Breast epithelium (tissue), 4 donors: ENCODE measurements around the gene RGPD3. TPM values are rescaled to one million over a fixed set of nuclear protein-coding genes. Genes with fewer than 3 reads are reported as not detected.
"Not testable (repeated sequence)": the region's sequence is repeated elsewhere in the genome, so short reads cannot be mapped to it uniquely, and the experiment has no call there.

ENCODE experiments used
- DNase-seq, 2 donors: peaks; one replicate each; pipeline ENCODE4 v3.0.0-alpha.2; 2019; ENCODE audit warnings: low spot score in 2 of 2
- H3K27ac ChIP-seq, 2 donors: fragments of 200-600 bp; sonication (generic) in 1 of 2; one replicate each; pipeline ENCODE4 v1.5.1; 2016 to 2019; ENCODE audit warnings: mild to moderate bottlenecking in 1 of 2
- H3K27me3 ChIP-seq, 2 donors: fragments of 200-600 bp; sonication (generic) in 1 of 2; one replicate each; pipeline versions ENCODE4 v1.5.1 to v1.6.0; 2017 to 2019; ENCODE audit warnings: control low read depth in 1 of 2, mild to moderate bottlenecking in 1 of 2
- H3K36me3 ChIP-seq: fragments of 200-600 bp; one replicate; pipeline ENCODE4 v1.5.1; 2019
- H3K4me1 ChIP-seq, 2 donors: fragments of 200-600 bp; sonication (generic); one replicate each; pipeline ENCODE4 v1.5.1; 2016 to 2019; ENCODE audit warnings: control low read depth in 1 of 2
- H3K4me3 ChIP-seq, 3 donors: fragments of 200-600 bp; sonication (generic); 1 replicate in 2 of 3; 2 replicates in 1 of 3; pipeline ENCODE4 v1.5.1; 2016 to 2019; ENCODE audit warnings: mild to moderate bottlenecking in 3 of 3, moderate library complexity in 2 of 3
- H3K9me3 ChIP-seq, 2 donors: fragments of 200-600 bp; sonication (generic) in 1 of 2; one replicate each; pipeline ENCODE4 v1.5.1; 2016 to 2019; ENCODE audit warnings: control low read depth in 1 of 2
- POLR2A ChIP-seq: fragments of 450-650 bp; IDR thresholded peaks from one replicate; pipeline ENCODE4 v1.6.1; 2016; ENCODE audit warnings: antibody characterized with exemption, mild to moderate bottlenecking, moderate library complexity
- POLR2AphosphoS5 ChIP-seq, 3 donors: sonication (generic); formaldehyde crosslinking; IDR thresholded peaks; one replicate each; pipeline ENCODE4 v1.6.1; 2017; ENCODE audit warnings: antibody characterized with exemption in 3 of 3
- intact Hi-C: fragments of 100-400 bp; cut with DNase I; formaldehyde crosslinking; loops from one replicate; pipeline ENCODE4 v1.15.1; 2023; ENCODE audit warnings: low total_unique reads
- total RNA-seq, 3 donors: library from RNA; depleted of rRNA; stranded (reverse); fragments of >200 nt; gene quantifications; one replicate each; pipeline ENCODE4 v1.1.0, GENCODE V29; 2016
- TF ChIP-seq, protein P1 (sequence below), 3 donors: fragments of 450-650 bp; IDR thresholded peaks; one replicate each; pipeline ENCODE4 v1.5.1; 2016 to 2017; ENCODE audit warnings: antibody characterized with exemption in 3 of 3, mild to moderate bottlenecking in 3 of 3, moderate library complexity in 3 of 3

The RGPD3 gene
- 1 to 10 TPM in 2 of 3 donors, under 1 TPM in 1; 0.80 to 2.2 (median 1.6) TPM for total RNA-seq

DNA sequence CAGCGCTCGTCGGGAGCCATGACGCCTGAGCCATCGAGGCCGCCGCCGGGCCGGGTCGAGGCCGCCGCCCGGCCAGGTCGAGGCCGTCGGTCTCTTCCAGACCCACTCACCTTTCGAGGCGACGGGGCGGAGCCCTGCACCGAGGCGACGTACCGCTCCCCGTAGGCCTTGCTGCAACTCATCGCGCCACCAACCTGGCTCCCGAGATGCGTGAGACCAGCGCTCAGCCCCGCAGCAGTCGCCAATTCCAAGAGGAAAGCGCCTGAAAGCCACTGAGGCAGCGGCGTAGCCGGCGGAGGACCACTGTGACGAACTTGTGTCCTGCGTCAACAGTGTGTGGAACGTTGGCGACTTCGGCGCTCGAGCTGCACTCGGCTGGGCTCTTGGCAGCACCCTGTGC lies at the start of gene RGPD3:
Gene RGPD3 (minus strand): TSS at position 307 of the 400 bp plus-strand sequence. CDS start 125 bp downstream, at position 182.
- H3K4me1 ChIP-seq, H3K27ac ChIP-seq, H3K4me3 ChIP-seq, intact Hi-C loops, DNase-seq, H3K27me3 ChIP-seq, H3K36me3 ChIP-seq, H3K9me3 ChIP-seq: not testable (repeated sequence)

DNA sequence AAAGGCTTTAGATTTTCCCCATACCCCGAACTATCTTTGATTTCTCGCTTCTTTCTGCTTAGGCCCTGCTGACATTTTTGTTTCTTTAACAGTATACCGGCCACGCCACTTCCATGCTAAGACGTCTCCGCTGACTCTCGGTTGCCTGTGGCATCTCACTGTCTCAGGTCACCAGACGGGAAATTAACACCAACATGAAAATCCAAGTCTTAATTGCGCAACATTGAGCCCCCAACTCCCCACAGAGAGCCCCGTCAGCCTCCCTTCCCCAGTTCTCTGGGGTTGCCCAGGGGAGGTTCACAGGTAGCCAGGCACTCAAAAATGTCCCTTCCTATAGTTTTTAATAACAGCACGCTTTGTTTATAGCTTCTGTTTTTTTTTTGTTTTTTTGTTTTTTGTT lies 49.1 kb upstream of the RGPD3 start:
- H3K27ac ChIP-seq = no peak overlapping the region
- intact Hi-C loops = no loop called here
- no peaks in the 10 kb centered on the region for H3K9me3 ChIP-seq
- TF ChIP-seq POLR2AphosphoS5 (IDR thresholded peaks at IDR 0.05) (no peak), POLR2A (no peak)
- TF ChIP-seq, protein P1, sequence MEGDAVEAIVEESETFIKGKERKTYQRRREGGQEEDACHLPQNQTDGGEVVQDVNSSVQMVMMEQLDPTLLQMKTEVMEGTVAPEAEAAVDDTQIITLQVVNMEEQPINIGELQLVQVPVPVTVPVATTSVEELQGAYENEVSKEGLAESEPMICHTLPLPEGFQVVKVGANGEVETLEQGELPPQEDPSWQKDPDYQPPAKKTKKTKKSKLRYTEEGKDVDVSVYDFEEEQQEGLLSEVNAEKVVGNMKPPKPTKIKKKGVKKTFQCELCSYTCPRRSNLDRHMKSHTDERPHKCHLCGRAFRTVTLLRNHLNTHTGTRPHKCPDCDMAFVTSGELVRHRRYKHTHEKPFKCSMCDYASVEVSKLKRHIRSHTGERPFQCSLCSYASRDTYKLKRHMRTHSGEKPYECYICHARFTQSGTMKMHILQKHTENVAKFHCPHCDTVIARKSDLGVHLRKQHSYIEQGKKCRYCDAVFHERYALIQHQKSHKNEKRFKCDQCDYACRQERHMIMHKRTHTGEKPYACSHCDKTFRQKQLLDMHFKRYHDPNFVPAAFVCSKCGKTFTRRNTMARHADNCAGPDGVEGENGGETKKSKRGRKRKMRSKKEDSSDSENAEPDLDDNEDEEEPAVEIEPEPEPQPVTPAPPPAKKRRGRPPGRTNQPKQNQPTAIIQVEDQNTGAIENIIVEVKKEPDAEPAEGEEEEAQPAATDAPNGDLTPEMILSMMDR (IDR thresholded peaks at IDR 0.05) = no peak
- no peak overlapping the region for H3K4me3 ChIP-seq
- DNase-seq = no peak
- H3K36me3 ChIP-seq = no peaks in the 10 kb centered on the region
- H3K27me3 ChIP-seq = no peaks in the 10 kb centered on the region
- no peaks in the 10 kb centered on the region for H3K4me1 ChIP-seq

DNA sequence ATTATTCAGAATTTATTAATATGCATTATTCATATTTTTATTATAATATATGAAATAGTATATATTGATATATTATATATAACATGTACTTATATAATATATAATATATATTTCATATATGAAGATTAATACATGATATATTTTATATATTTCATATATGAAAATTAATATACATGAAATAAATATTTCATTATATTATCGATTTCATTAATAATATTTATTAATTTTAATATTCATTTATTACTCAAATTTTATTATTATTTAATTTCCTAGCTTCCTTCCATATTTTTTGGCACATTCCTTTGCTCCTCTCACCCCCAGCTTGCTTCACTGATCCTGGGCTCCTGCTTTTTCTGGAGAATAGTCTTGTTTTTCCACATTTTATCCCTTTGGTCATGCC lies 48.7 kb upstream of the RGPD3 start:
- no peaks in the 10 kb centered on the region for H3K4me1 ChIP-seq
- H3K36me3 ChIP-seq = no peaks in the 10 kb centered on the region
- TF ChIP-seq, protein P1 (IDR thresholded peaks at IDR 0.05) = no peak
- TF ChIP-seq POLR2A = no peak
- TF ChIP-seq POLR2AphosphoS5 (IDR thresholded peaks at IDR 0.05) = no peak
- DNase-seq = no peak
- no peak overlapping the region for H3K27ac ChIP-seq
- intact Hi-C loops = no loop called here
- no peak overlapping the region for H3K4me3 ChIP-seq
- H3K27me3 ChIP-seq = no peaks in the 10 kb centered on the region
- no peaks in the 10 kb centered on the region for H3K9me3 ChIP-seq

DNA sequence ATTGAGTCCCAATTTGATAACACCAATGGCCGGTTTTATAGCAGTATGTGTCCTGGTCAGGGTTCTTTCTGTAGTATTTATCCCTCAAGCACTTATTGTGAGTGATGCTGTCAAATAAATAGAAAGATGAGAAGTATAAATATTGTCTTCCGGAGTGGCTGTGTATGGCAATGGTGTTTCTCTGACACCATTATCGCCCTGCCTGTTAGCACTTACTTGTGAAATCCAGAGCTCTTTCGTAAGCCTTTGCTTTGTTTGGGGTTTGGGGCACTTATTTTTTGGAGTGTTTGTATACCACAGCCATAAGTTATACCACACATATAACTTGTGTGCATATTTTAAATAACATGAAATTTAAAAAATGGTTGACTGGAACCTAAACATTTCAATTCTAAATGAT lies 48.2 kb upstream of the RGPD3 start:
- Histone ChIP-seq H3K4me3 (no peak overlapping the region), H3K27me3 (no peaks in the 10 kb centered on the region), H3K4me1 (no peaks in the 10 kb centered on the region), H3K9me3 (no peaks in the 10 kb centered on the region), H3K36me3 (no peaks in the 10 kb centered on the region), H3K27ac (no peak overlapping the region)
- no peak for DNase-seq
- TF ChIP-seq POLR2A = no peak
- no peak for TF ChIP-seq POLR2AphosphoS5 (IDR thresholded peaks at IDR 0.05)
- TF ChIP-seq, protein P1 (IDR thresholded peaks at IDR 0.05) = no peak
- intact Hi-C loops = no loop called here

DNA sequence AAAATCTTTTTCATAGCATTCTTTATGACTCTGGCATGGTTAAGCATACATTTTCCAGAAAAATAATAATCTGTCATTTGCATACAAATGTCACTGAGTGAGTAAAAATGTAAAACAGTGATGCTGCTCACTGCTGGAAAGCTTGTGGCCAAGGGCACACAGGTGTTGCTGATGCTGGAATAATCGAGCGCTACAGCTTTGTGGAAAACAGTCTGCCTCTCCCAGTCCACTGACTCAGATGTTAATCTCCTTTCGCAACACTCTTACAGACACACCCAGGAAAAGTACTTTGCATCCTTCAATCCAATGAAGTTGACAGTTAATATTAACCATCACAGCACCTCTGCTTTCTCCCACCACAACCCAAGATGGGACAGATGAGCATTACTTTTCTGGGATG lies 46.6 kb upstream of the RGPD3 start:
- H3K4me3 ChIP-seq, H3K27ac ChIP-seq, H3K9me3 ChIP-seq, DNase-seq, H3K36me3 ChIP-seq, H3K4me1 ChIP-seq, H3K27me3 ChIP-seq, intact Hi-C loops: not testable (repeated sequence)

DNA sequence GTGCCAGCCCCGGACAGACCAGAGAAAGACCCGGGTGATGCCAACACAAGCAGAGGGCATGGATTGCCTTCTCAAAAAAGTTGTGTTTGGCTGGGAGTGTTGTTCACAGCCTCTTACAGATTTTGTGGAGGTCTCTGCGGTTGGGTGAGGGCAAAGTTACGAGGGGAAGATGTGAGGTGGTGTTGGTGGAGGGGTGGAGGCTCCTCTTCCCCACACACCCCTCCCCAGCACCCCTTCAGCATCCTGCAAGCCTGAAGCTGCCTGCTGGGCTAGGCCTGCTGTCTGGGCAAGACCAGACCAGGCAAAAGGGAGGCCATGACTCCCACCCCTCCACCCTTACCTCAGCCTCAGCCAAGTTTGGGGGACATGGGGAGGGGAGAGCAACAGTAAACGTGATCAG lies 45.2 kb upstream of the RGPD3 start:
- intact Hi-C loops, H3K9me3 ChIP-seq, H3K4me3 ChIP-seq, DNase-seq, H3K36me3 ChIP-seq, H3K27ac ChIP-seq, H3K27me3 ChIP-seq, H3K4me1 ChIP-seq: not testable (repeated sequence)

DNA sequence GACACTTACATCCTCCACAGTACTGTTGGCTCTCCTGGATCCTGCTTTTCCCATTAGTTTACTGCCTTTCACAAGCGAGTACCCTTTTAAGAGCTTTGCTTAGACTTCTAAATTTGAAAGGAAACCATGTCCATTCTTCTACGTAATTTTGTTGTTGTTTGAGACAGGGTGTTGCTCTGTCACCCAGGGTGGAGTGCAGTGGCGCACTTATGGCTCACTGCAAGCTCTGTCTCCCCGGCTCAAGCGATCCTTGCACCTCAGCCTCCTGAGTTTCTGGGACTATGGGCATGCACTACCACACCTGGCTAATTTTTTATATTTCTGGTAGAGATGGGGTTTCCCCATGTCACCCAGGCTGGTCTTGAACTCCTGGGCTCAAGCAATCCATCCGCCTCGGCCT lies 43.7 kb upstream of the RGPD3 start:
- H3K36me3 ChIP-seq, DNase-seq, intact Hi-C loops, H3K4me1 ChIP-seq, H3K9me3 ChIP-seq, H3K27me3 ChIP-seq: not testable (repeated sequence)
- H3K27ac ChIP-seq = peak overlapping the region; percentile 13 to 68
- H3K4me3 ChIP-seq = peak overlapping the region in 1 of 3 donors; percentile 43

DNA sequence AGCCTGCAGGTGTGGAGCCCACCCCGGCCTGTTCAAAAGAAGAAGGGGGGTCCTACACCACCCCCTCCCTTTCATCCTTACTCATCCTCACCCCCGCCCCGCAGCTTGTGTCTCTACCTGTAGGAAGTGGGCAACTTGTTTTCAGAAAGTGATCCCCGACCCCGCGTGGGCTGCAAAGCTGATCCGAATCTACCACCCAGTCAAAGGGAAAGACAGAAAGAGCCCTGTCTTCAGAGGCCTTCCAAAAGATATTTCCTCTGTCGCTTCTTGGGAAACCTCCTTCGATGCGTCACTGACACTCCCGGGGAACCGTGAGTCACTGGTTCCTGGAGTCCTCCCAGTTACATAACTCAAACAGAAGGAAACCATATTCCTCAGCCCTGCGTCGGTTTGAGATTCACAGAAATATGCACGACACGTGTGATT lies 43.3 kb upstream of the RGPD3 start:
- H3K4me1 ChIP-seq, intact Hi-C loops, H3K27me3 ChIP-seq, H3K36me3 ChIP-seq, H3K9me3 ChIP-seq: not testable (repeated sequence)
- Histone ChIP-seq H3K27ac (peak overlapping the region; percentile 13 to 68), H3K4me3 (peak overlapping the region in 1 of 3 donors; percentile 43)
- DNase-seq = peak in 1 of 2 donors; percentile 66

DNA sequence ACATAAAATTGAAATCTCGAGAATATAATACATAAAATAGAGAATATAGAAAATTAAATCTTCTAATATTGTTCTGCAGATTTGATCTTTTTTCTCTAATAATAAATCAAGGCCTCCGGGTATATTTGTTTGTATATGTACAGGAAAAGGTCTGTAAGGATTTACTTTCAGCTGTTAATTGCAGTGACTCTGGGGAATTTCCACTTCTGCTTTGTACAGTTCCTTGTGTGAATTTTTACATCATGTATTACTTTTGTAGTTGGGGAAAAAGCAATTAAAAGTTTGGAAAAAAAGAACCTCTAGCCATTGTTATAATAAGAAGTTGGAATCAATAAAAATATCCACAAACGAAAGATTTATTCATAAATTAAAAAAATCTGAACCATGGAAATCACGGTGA lies 42.6 kb upstream of the RGPD3 start:
- H3K4me3 ChIP-seq, DNase-seq, H3K27me3 ChIP-seq, H3K27ac ChIP-seq, intact Hi-C loops, H3K9me3 ChIP-seq, H3K36me3 ChIP-seq, H3K4me1 ChIP-seq: not testable (repeated sequence)

DNA sequence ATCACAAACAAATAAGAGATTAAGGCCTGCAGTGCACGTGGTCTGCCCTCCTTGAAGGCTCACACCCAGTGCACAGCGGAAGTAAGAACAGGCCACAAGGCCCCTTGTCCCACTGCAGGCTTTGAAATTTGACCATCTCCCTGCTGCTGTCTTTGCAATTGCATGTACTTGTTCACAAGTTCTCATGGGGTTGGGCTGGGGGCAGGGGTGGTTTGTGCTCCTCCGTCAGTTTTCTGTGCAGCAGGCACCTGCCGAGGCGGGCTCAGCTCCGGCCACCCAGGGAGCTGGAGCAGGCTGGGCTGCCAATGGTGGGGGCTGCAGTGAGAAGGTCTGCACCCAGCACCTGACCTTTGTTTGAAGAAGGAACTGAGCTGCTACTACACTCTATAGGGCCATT lies 41.2 kb upstream of the RGPD3 start:
- H3K9me3 ChIP-seq, intact Hi-C loops, H3K4me3 ChIP-seq, H3K4me1 ChIP-seq, H3K36me3 ChIP-seq, DNase-seq, H3K27me3 ChIP-seq, H3K27ac ChIP-seq: not testable (repeated sequence)
